ENCODE data around the gene FAM149B1. TPM values are rescaled to one million over a fixed set of nuclear protein-coding genes. Genes with fewer than 3 reads are reported as not detected.

FAM149B1 gene
- total and polyA plus RNA-seq, 10 of the 15 experiments (the other 5 are each of a cell fraction or from before 2014, with no cell fraction given): 6.6 to 20.9 (median 11.2) TPM

GRCh38 chr10:73289958-73290357 lies 122.0 kb downstream of the FAM149B1 start:
- TF ChIP-seq NFYA (IDR thresholded peaks at IDR 0.05; ENCODE audit: borderline replicate concordance, low read depth, low read length): no peak
- no peak for TF ChIP-seq CBX3 (IDR thresholded peaks at IDR 0.05; ENCODE audit: borderline replicate concordance, low read depth)
- no peak for TF ChIP-seq RBBP5 (conservative IDR thresholded peaks at IDR 0.05)
- TF ChIP-seq RUNX3 (IDR thresholded peaks at IDR 0.05; ENCODE audit: low read length): no peak
- TF ChIP-seq SUPT20H (IDR thresholded peaks at IDR 0.05; ENCODE audit: borderline replicate concordance, control insufficient read depth, low read depth, low read length): no peak
- TF ChIP-seq NR2C1 (IDR thresholded peaks at IDR 0.05): no peak
- TF ChIP-seq ZNF622 (IDR thresholded peaks at IDR 0.05): no peak
- TF ChIP-seq NKRF (conservative IDR thresholded peaks at IDR 0.05): no peak
- TF ChIP-seq MTA3 (IDR thresholded peaks at IDR 0.05; ENCODE audit: borderline replicate concordance, low read length): no peak
- no peak for TF ChIP-seq IKZF1 (conservative IDR thresholded peaks at IDR 0.05)
- TF ChIP-seq RCOR1 (conservative IDR thresholded peaks at IDR 0.05; ENCODE audit: low read depth, low read length): no peak
- TF ChIP-seq SREBF1 (IDR thresholded peaks at IDR 0.05; ENCODE audit: low read length): no peak
- no peak for TF ChIP-seq TBL1XR1 (IDR thresholded peaks at IDR 0.05; ENCODE audit: low read depth, low read length)
- TF ChIP-seq SMAD5 (IDR thresholded peaks at IDR 0.05; ENCODE audit: low read depth): no peak
- TF ChIP-seq POLR2AphosphoS5 (IDR thresholded peaks at IDR 0.05; ENCODE audit: low read length): no peak
- no peak for TF ChIP-seq MTA2 (IDR thresholded peaks at IDR 0.05; ENCODE audit: low read depth)
- FAIRE-seq (no peak), DNase-seq (ENCODE audit: low read depth, low spot score) (no peak), ATAC-seq (no peak)
- H2AFZ ChIP-seq (ENCODE audit: control insufficient read depth, low read depth, low read length): no peak overlapping the region
- H3K4me3 ChIP-seq: no peak overlapping the region
- no peaks in the 10 kb centered on the region for H3K27me3 ChIP-seq (replicated peaks in 1 of 2; ENCODE audit: control insufficient read depth in 2 of 2, insufficient read depth in 2 of 2, low read length in 1 of 2)
- no peaks in the 10 kb centered on the region for H3K9me3 ChIP-seq (replicated peaks; ENCODE audit: control insufficient read depth, insufficient read depth, low read length)
- ChIA-PET SMC1A (ENCODE audit: uncharacterized antibody, unreplicated experiment) (no interaction called here), RAD21 (ENCODE audit: unreplicated experiment) (no interaction called here), CTCF (no interaction called here), POLR2A (no interaction called here)
- in situ Hi-C loops (cut with MboI): no loop called here
- H3K4me1 ChIP-seq (ENCODE audit: control insufficient read depth, insufficient read depth, low read length): no peaks in the 10 kb centered on the region
- no TSS peak for BruUV-seq (replicated peaks)
- no peaks in the 10 kb centered on the region for H3K79me2 ChIP-seq (ENCODE audit: control insufficient read depth, insufficient read depth, low read length)
- no peak overlapping the region for H3K4me2 ChIP-seq (ENCODE audit: control insufficient read depth, insufficient read depth)
- intact Hi-C loops (cut with micrococcal nuclease; ENCODE audit: unreplicated experiment): no loop called here
- H3K9ac ChIP-seq (ENCODE audit: control insufficient read depth, insufficient read depth, low read length): no peak overlapping the region
- no peaks in the 10 kb centered on the region for H3K36me3 ChIP-seq (ENCODE audit: control insufficient read depth in 2 of 2, insufficient read depth in 2 of 2, low read length in 1 of 2)
- WGBS (ENCODE audit: insufficient coverage, insufficient replicate concordance, low lambda C conversion rate, missing lambda C conversion rate): 96% methylated on average over 1 of the region's 1 CpG
- no peaks in the 10 kb centered on the region for H4K20me1 ChIP-seq (ENCODE audit: control insufficient read depth, insufficient read depth)
- no peak overlapping the region for H3K27ac ChIP-seq (ENCODE audit: control insufficient read depth, insufficient read depth)
